ENCODE measurements around the gene SPEF1.
"Not testable (repeated sequence)": the region's sequence is repeated elsewhere in the genome, so short reads cannot be mapped to it uniquely, and the experiment has no call there.

SPEF1 gene, protein sequence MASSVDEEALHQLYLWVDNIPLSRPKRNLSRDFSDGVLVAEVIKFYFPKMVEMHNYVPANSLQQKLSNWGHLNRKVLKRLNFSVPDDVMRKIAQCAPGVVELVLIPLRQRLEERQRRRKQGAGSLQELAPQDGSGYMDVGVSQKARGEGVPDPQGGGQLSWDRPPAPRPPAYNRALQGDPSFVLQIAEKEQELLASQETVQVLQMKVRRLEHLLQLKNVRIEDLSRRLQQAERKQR

DNA sequence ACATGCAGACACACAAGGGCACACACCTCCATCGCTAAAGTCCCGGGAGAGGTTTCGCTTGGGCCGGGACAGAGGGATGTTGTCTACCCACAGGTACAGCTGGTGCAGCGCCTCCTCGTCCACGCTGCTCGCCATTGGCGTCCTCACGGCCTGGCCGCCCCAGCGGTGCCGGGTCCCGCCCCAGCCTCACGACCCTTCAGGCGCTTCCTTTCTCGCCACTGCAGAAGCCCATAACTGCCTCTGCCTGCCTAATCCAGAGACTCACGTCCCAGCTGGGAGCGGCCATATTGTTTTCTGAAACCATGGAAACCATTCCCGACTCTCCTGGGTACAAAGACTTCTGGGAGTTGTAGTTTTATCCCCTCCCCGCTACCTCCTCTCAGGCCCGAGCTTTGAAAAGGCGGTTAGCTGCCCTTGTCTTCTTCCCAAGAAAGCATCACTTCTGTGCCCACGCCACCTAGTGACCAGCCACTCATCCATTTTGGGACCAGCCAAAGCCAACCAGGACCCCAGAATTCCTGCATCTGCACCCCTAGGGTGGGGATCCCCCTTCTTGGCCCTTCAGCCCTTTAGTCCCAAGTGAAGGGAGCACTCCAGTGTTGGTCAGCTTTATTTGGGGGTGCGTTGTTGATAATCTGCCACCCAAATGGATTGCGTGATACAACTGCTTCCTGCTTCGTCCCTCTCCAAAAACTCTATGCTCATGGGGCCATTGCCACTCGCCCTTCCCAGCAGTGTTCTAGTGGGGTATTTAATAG is at the start of gene SPEF1:
Gene SPEF1, minus strand, starts transcription at position 296 of the 758 bp plus-strand sequence. Its CDS starts 161 bp downstream, at position 135.
- peak; percentile 94 for DNase-seq

DNA sequence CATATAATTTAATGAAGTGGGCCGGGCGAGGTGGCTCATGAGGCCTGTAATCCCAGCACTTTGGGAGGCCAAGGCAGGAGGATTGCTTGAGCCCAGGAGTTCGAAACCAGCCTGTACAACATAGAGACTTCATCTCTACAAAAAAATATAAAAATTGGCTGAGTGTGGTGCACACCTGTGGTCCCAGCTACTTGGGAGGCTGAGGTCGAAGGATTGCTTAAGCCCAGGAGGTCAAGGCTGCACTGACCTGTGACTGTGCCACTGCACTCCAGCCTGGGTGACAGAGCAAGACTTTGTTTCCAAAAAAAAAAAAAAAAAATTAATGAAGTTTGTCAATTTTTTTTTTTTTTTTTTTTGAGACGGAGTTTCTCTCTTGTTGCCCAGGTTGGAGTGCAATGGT is 48.6 kb upstream of the SPEF1 start:
- not testable (repeated sequence) for DNase-seq

DNA sequence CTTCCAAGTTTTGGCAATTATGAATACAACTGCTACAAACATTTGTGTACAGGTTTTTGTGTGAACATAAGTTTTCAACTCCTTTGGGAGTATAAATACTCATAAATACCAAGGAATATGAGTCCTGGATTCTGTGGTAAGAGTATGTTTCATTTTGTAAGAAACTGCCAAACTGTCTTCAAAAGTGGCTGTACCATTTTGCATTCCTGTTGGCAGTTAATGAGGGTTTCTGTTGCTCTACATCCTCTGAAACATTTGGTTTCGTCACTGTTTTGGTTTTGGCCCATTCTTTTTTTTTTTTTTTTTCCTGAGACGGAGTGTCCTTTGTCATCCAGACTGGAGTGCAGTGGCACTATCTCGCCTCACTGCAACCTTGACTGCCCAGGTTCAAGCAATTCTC is 47.5 kb upstream of the SPEF1 start:
- DNase-seq: no peak

DNA sequence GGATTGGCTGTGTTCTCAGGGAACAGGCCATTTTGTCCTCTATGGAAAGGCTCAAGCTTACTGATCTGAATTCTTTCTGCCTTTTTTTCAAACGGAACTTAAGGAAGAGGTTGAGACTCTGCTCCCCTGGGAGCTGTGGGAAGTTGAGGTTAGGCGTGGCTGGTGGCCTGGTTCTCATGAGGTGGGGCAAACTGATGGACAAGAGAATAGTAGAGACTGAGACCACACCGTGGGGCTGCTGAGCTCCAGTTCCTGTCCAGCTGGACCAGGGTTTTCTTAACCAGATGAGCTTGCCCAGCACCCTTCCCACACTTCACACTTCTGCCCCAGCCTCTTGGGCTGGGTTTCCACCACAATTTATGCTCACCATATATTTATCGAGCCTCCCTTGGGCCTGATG is 45.2 kb upstream of the SPEF1 start:
- DNase-seq: no peak

DNA sequence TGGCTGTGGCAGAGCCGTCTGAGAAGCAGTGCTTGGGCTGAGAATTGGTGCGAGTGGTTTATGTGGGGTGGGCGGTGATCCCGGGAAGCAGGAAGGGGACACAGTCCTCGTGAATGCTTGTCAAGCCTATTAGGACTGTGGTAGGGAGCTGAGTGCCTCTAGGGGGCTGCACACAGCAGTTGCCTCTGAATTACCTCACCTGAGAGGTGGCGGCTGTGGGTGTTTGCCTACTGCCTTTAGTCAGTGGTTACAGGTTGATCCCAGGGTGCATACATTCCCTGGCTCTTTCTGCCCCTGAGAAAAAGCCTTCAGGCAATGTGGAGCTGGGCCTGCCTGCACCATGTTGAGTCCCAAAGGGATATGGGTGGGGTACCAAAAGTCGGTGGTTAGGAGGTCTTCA is 44.3 kb upstream of the SPEF1 start:
- no peak for DNase-seq

DNA sequence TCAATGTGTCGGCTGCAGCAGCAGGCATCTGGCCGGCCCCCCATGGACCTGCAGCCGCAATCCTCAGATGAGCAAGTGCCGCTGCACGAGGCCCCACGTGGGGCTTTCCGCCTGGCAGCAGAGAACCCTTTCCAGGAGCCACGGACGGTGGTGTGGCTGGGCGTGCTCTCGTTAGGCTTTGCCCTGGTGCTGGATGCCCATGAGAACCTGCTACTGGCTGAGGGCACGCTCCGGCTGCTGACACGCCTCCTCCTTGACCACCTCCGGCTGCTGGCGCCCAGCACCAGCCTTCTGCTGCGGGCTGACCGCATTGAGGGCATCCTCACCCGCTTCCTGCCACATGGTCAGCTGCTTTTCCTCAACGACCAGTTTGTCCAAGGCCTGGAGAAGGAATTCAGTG is 42.6 kb upstream of the SPEF1 start:
- DNase-seq: no peak

DNA sequence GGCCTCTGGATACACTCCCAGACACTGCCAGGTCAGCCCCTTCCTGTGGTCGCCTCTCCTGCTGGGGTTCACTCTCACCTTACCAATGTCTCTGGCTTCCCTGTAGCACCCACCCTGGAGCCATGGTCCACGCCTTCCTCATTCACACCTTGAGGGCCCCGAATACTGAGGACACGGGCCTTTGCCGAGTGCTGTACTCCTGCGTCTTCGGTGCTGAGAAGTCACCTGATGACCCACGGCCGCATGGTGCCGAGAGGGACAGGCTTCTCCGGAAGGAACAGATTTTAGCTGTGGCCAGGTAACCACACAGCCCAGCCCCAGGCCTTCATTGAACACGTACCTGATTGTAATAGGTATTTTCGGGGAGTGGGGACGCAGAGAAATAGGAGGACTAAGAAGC is 40.7 kb upstream of the SPEF1 start:
- no peak for DNase-seq

DNA sequence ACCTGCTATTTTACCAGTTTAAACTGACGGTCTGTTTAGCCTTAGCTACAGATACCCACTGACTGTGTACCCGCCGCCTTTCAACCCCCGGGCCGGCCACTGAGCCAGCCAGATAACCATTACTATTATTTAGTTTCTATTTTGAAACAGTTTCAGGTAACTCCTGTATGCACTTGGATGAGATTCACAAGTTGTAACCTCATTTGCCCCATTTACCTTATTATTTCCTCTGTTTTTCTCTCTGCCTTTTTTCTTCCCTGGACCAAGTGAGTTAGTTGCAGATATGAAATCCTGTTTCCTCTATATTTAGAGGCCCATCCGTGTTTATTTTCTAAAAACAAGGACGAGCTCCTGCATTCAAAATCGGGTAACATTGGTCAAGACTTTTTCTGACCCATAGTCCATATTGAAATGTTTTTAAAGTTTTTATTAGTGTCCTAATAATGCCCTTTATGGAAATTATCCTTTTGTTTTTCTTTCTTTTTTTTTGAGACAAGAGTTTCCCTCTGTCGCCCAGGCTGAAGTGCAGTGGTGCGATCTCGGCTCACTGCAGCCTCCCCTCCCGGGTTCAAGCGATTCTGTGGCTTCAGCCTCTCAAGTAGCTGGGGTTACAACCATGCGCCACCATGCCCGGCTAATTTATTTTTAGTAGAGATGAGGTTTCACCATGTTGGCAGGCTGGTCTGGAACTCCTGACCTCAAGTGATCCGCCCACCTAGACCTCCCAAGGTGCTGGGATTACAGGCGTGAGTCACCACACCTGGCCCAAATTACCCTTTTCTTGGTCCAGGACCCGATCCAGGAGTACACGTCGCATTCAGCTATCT is 39.9 kb upstream of the SPEF1 start:
- no peak for DNase-seq

DNA sequence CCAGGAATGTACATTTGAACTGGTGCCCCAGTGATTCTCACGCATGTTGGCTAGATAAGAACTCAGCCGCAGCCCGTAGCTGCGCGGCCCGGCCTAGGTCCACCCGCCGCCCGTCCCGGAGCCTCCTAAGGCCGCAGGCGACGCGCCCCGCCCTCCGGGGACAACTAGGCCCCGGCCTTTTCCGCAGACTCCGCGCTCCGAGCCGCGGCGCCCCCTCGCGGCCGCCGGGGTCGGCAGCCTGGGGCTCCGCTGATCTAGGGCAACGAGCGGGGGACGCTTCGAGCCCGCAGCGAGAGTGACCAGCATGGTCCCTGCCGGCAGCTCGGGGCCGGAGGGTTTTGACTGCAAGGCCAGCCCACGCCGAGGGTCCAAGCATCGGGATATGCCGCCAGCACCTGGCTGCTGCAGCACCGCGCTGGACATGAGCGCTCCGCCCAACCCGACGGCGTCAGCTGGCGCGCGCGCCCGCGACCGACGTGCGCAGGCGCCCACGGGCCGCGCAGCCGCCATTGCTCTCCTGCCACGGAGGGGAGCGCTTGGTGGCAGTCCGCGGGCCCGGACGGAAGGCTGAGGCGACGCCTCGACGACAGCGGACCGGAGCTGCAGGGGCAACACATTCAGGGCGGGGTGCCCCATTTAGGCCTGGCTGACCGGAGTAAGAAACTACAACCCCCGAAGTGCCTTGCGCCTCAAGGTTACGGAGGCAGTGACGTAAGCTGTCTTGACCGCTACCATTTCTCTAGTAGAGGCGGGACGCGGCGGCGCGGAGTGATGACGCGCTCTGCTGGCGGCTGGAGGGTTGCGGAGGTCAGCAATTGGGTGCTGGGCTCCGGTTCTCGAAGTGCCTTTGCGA is 39.0 kb upstream of the SPEF1 start, which contains the start of gene AP5S1:
Gene AP5S1, plus strand, starts transcription at position 500 of the 853 bp plus-strand sequence. CDS start 1,571 bp downstream, outside the sequence.
- peak; percentile 94 for DNase-seq

DNA sequence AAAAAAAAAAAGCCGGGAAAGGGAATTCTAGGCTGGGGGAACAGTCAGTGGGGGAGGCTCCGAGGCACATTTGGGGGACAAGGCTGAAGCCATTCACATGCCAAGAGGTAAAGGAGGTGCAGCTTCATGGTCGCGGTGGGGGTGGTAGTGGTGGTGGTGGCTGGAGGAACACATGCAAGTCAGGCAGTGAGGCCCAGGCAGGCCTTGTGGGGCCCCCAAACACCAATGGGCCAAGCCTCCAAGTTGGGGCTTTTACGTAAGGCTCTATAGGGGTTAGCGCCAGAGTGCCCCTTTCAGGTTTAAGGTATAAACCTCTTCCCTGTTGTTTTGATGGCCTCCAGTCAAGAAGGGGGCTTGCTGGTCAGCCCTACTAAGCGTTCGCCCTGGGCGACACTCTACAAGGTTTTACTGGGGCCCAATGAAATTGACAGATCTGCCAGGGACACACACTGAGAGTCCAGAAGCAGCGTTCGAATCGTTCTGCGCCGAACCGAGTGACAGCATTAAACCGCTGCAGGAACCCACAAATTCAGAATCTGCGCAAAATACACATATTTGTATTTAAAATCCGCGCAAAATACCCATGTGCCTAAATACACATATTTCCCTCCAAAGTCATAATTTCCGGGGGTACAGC is 38.3 kb upstream of the SPEF1 start:
- DNase-seq: no peak

DNA sequence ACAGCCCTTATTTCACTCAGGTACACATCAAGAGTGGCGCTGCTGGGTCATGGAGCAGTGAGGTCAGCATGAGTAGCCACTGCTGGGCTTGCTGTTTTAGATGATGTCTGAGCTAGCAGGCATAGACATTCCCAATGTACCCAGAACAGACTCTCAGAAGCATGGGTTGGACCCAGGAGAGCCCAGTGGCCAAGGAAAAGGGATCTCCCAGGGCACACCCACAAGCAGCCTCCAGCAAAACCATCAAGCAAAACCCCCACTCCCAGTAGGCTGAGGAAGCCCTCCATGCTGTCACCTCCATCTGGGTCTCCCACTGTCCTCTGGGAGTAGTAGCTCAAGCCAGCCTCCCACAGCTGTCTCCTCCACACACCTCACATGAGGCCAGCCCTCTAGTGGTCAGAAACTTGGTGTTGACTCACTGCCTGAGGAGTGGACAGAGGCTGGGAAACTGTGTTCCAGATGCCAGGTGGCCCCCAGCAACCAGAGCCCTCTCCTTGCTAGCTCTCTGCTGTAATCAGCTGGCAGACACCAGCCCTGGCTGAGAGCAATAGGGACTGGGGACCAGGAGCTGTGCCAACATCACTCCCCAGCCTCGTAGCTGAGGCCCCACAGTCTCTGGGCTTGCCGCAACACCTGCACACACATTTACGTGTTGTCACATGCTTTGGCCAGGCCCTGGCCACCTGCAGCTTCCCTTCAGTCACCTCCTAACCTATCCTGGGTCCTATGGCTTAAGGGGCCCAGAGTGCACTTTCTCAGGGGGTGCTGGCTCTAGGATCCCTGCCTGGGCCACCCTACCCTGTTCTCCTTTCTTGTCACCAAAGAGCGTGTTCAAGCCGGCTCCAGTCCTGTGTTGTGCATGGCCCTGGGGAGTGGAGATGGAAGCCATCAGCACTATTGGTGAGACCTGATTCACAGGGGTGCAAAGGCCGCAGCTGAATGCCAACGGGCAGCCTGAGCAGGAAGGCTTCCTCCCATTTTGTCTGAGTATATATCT is 37.2 kb upstream of the SPEF1 start:
- DNase-seq: peak; percentile 79

DNA sequence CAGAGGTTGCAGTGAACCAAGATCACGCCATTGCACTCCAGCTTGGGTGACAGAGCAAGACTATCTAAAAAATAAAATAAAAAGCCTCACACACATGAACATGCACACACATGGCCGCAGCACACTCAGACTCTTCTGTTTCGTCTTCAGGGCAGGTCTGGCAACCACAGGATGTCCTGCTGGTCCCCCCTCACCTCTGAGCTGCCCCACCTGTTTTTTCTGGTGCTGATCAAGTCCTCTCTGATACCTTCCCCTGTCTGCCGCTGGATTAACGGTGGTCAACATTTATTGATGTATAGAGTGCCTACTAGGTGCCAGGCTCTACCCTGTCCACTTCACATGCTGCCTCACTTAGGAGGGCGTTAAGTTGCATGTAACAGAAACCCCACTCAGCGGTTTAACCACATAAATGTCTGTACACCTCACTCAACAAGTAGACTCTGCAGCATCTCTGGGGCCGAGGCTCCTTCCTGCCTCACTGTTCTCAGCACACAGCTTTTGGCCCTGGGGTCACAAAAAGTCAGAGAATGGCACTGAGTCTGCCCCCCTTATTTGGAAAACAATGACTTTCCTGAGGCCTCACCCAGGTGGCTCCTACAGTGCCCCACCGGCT is 34.6 kb upstream of the SPEF1 start:
- no peak for DNase-seq

DNA sequence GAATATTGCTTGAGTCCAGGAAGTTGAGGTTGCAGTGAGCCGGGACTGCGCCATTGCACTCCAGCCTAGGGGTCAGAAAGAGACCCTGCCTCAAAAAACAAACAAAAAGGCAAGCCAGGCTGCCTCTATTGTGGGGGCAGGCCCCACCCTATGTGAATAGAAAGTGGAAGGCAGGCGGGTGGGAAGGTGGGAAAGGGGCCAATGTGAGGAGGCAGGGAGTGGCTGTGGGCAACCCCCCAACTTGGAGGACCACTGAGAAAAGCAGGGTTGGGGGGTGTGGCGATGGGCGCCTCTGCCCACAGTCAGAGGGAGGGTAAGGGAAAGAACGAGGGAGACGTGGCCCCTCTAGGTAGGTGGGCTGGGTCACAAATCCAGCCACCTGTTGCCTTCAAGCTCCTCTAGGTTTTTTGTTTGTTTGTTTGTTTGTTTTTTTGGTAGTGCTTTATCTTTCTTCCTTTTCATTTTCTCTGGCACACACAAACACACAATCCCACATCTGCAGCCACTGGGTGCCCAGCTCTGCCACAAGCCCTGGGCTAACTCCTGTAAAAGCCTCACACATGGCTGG is 33.8 kb upstream of the SPEF1 start:
- DNase-seq: no peak

DNA sequence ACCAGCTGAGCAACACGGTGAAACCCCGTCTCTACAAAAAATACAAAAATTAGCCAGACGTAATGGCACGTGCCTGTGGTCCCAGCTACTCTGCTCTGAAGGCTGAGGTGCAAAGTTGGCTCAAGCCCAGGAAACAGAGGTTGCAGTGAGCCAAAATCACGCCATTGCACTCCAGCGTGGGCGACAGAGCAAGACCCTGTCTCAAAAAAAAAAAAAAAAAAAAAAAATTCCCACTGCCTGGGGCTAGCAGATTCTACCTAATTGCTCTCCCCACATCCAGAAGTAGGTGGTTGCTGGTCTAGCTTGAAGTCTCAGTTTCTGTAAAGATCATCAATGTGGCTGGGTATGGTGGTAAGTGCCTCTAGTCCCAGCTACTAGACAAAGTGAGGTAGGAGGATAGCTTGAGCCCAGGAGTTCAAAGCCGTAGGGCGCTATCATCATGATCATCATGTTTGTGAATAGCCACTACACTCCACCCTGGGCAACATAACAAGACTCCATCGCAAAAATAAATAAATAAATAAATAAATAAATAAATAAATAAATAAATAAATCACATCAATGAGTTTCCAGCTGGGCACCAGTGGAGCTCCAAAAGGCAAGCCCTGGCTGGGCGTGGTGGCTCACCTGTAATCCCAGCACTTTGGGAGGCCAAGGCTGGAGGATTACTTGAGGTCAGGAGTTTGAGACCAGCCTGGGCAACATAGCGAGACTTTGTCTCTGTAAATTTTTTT is 32.8 kb upstream of the SPEF1 start:
- no peak for DNase-seq

DNA sequence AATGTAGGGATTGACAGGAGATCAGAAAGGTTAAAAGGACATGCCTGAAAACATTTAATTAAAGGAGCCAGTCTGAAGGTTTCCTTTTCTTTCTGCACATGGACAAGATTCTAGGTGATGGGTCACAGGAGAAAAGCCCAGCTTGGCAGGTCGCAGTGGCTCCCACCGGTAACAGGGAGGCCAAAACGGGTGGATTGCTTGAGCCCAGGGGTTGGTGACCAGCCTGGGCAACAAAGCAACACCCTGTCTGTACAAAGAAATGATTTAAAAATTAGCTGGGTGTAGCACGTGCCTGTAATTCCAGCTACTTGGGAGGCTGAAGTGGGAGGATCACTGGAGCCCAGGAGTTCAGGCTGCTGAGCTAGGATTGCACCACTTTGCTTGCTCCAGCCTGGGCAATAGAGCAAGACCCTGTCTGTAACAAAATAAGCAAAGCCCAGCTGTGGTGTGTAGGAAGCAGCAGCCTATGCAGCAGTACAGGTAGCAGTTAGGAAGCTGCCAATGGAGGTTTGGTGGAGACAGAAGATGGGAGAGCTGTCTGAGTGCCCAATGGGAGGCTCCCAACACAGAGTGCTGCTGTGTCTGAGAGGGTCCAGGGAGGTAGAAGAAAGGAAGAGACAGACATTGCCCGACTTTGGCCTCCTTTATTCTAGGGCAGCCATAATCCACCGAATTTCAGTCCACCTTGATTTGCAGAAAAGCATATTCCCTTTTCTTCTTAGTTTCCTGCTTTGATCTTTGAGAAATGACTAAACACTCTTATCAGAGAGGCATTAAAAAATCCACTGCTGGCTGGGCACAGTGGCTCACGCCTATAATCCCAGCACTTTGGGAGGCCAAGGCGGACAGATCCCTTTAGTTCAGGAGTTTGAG is 32.0 kb upstream of the SPEF1 start:
- DNase-seq: no peak

DNA sequence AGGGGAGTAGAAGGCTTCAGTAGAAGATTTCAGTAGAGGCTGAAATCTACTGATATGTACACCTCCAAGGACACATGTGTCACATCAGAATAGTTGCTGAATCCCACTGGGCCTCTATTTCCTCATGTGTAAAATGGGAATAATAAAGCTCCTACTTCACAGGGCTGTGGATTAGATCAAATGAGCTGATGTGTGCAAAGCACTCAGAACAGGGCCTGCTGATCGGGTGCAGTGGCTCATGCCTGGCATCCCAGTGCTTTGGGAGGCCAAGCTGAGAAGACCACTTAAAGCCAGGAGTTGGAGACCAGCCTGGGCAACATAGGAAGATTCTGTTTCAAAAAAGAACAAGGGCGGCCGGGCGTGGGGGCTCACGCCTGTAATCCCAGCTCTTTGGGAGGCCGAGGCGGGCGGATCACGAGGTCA is 31.0 kb upstream of the SPEF1 start:
- DNase-seq: no peak

DNA sequence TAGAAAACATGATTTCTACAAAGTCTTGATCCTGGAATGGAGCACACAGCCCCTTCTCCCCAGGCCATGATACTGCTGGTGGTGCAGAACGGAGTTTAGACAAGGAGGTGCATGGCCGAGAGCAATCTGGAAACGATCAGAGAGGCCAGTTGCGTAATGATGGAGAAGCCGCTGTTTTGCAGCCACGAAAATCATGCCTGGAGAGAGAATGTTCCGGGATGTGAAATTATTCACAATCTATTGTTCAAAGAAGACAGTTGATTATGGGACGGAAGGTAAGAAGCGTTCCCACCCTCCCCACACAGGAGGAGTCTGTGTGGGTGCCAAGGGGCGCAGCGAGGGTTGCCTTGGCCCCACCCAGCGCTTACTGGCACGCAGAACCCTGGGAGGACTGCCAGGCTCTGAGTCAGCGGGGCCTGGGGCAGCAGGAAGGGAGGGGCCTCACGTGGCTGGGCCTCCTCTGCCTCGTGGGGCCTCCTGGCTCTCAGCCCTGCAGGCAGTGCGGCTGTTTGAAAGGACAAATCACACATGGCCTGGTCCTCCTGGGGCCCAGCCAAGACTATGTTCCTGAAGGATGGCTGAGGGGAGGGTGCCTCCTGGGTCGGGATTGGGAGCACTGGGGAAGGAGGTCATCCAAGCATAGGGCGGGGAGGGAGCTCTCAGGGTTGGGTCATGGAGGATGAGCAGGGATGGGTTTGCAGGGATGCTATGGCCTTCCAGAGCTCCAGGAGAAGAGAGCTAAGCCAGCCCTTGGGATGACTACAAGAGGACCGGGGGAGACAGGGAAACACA is 30.4 kb upstream of the SPEF1 start:
- peak; percentile 99 for DNase-seq

All from fibroblast of upper back skin (primary cell).